GM19463 (cell line): ENCODE measurements around the gene ANO1.

ENCODE experiments used
- ATAC-seq: cut with Tn5 transposase; IDR thresholded peaks from one replicate; pipeline ENCODE4 v1.9.1; 2021; ENCODE audit warnings: mild to moderate bottlenecking, moderate library complexity; ENCODE audit not compliant: unreplicated experiment

Gene ANO1

GRCh38 chr11:70158201-70158600, 80.1 kb downstream of the ANO1 start:
- ATAC-seq: no peak

- ATAC-seq: no peak
Measured at GRCh38 chr11:70158757-70159389, 80.8 kb downstream of the ANO1 start.

- no peak for ATAC-seq
Measured at GRCh38 chr11:70159627-70160570, 81.8 kb downstream of the ANO1 start.

DNA sequence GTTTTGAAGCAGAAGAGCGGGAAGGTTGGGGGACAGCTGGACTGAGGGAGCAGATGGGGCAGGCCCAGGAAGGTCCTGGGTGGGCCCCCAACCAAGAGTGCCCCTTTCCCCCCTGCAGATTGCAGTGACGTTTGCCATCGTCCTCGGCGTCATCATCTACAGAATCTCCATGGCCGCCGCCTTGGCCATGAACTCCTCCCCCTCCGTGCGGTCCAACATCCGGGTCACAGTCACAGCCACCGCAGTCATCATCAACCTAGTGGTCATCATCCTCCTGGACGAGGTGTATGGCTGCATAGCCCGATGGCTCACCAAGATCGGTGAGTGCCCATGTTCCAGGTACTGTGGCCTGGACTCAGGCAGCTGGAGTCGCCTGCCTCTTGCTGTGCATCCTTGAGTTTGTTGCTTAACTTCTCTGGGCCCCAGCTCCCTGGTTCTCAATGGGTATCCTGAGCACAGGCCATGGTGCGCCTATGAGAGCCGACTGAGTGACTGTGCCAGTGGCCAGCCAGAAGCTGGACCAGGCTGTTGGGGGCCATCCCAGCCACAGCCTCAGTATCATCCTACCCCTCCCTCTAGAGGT, 83.0 kb downstream of the ANO1 start:
- no peak for ATAC-seq

DNA sequence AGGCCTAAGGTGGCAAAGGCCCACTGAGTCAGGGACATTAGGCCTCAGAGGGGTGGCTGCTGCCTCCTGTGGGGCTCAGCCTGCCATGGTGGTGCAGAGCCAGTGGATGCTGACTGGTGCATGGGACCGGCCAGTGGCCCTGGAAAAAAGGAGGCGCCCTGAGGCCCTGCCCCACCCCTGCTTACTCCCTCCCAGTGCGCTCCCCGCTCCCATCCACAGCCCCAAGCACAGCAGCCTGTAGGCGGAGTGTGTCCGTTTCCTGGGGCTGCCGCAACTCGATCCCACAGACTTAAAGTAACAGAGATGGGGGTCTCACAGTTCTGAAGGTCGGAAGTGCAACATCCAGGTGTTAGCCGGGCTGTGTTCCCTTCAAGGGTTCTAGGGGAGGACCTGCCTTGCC, 86.6 kb downstream of the ANO1 start:
- ATAC-seq: no peak

DNA sequence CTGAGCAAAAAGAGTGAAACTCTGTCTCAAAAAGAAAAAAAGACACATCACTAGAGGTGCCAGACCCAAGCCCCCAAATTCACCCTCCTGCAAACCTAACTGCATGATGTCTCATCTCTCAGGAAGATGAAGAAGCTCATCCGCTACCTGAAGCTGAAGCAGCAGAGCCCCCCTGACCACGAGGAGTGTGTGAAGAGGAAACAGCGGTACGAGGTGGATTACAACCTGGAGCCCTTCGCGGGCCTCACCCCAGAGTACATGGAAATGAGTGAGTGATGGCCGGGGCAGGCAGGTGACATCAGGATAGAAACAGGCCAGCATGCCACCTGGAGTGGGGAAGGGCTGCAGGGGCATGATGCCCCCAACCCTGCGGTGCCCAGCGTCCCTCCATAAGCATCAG, 89.0 kb downstream of the ANO1 start:
- ATAC-seq: no peak

GRCh38 chr11:70167723-70168404, 89.7 kb downstream of the ANO1 start:
- no peak for ATAC-seq

GRCh38 chr11:70168405-70168754, 90.3 kb downstream of the ANO1 start:
- ATAC-seq: no peak

- ATAC-seq: no peak
Measured at GRCh38 chr11:70169127-70169526, 91.0 kb downstream of the ANO1 start.

- ATAC-seq: no peak
Measured at GRCh38 chr11:70169632-70170031, 91.5 kb downstream of the ANO1 start.

GRCh38 chr11:70170596-70171210, 92.6 kb downstream of the ANO1 start:
- no peak for ATAC-seq

GRCh38 chr11:70173018-70173417, 94.9 kb downstream of the ANO1 start:
- no peak for ATAC-seq

DNA sequence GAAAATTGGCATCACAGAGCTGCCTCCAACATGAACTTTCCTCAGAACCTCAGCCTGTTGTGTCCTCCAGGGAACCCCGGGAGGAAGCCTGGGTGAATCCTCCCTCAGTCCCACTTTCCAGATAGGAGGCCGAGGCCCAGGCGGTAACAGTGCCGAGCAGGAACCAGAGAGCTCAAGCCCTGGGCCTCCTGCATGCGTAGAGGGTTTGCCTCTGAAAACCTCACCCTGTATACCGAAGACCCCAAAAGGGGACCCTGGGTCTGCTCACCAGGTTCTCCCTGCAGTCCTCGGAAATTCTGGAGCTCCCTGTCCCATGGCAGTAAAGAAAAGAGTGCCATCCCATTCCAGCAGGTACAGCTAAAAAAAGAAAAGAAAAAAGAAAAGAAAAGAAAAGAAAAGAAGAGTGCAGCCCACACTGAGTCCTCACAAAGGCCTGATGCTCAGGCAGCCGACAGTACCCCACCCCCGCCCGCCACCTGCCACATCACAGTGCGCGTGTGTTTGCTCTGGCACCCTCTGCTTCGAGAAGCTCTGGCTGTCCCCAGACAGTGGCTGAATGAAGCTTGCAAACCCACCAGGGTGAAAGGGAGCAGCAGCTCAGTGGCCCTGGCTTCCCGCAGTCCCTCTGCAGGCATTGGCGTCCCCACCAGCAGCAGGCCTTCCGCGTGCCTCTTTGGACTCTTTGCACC, 96.6 kb downstream of the ANO1 start:
- ATAC-seq: no peak

- ATAC-seq: no peak
Measured at GRCh38 chr11:70175236-70175698, 97.2 kb downstream of the ANO1 start.

DNA sequence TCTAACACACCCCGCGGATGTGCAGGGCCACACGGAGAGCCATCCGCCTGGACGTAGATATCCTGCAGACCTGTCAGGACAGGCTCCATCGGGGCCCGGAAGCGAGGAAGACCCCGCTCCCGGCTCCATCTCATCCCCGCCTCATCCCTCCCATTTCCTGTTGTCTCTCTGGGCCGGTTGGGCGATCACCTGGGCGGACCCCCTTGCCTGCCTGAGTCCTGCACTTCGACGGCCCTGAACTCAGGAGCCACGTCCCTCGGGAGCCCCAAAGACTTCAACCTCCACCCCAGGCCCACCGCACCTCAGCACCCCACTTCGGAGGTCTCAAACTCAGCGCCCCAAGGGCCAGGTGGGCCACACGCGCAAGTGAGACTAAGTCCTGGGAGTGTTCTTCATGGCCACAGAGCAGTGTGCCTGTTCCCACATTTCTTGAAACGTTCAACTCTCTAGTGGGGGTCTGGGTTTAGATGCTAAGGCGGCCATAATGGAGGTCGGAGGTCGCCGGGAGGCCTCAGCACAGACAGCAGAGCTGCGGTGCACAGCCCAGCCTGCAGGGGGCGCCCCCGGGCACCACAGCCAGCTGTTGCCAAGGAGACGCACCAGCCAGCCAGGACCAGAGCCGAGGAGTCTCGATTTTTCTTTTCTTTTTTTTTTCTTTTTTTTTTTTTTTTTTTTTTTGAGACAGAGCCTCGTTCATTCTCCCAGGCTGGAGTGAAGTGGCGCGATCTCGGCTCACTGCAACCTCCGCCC, 99.0 kb downstream of the ANO1 start:
- ATAC-seq: no peak

DNA sequence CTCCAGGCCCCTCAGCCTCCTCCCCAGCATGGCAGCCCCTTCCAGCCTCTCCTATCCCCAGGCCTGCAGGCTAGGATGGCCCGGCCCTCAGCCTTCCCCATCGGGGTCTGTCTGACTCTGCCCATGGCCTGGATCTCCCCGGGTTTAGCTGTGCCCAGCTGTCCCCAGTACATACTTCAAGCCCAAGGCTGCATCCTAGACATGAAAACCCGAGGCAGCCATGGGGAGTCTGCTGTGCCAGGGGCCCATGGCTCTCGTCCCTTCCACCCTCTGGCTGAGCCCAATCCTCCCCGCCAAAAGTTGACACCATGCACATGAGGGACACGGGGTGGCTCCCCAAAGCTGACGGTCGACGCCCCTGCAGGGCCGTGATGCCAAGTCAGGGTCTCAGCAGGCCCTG, 102.8 kb downstream of the ANO1 start:
- no peak for ATAC-seq

DNA sequence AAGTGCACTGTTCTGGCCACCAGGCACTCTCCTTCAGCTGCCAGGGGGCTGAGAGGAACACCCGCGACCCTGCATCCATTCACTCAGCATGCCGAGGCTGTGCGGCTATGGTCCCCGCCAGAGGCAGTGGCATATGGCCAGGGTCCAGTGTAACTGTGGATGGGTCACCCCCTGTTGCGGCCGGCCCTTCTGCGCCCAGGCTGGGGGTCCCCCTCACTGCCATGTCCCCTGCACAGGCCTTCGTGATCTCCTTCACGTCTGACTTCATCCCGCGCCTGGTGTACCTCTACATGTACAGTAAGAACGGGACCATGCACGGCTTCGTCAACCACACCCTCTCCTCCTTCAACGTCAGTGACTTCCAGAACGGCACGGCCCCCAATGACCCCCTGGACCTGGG, 104.1 kb downstream of the ANO1 start:
- ATAC-seq: no peak

- no peak for ATAC-seq
Measured at GRCh38 chr11:70183032-70183431, 104.9 kb downstream of the ANO1 start.

GRCh38 chr11:70183483-70184176, 105.5 kb downstream of the ANO1 start:
- no peak for ATAC-seq
